H9 (cell line): Measurements from ENCODE around the gene PLSCR4. TPM values are rescaled to one million over a fixed set of nuclear protein-coding genes. Genes with fewer than 3 reads are reported as not detected.

Experiments
- DNase-seq: peaks from one replicate; pipeline ENCODE4 v3.0.0-alpha.2; 2017
- H2AFZ ChIP-seq: one replicate; pipeline ENCODE4 v1.6.1; 2013; ENCODE audit warnings: mild to moderate bottlenecking, low read length, control low read depth, moderate library complexity
- H2AK5ac ChIP-seq: 2 replicates; pipeline ENCODE4 v1.6.1; 2013; ENCODE audit warnings: low read length, control low read depth, mixed read lengths; ENCODE audit not compliant: insufficient read length
- H2BK120ac ChIP-seq: one replicate; pipeline ENCODE4 v1.6.1; 2013; ENCODE audit warnings: low read depth, mild to moderate bottlenecking, low read length, control low read depth, inconsistent platforms; ENCODE audit not compliant: poor library complexity, severe bottlenecking
- H2BK12ac ChIP-seq: 2 replicates; pipeline ENCODE4 v1.6.1; 2013; ENCODE audit warnings: low read length, control low read depth, mixed read lengths, low read depth; ENCODE audit not compliant: insufficient read length
- H2BK15ac ChIP-seq: 2 replicates; pipeline ENCODE4 v1.6.1; 2013; ENCODE audit warnings: low read depth, low read length, control low read depth
- H2BK20ac ChIP-seq: one replicate; pipeline ENCODE4 v1.6.1; 2013; ENCODE audit warnings: low read depth, mild to moderate bottlenecking, low read length, control low read depth, inconsistent platforms; ENCODE audit not compliant: poor library complexity, severe bottlenecking
- H2BK5ac ChIP-seq: 2 replicates; pipeline ENCODE4 v1.6.1; 2013; ENCODE audit warnings: low read length, control low read depth, mixed read lengths; ENCODE audit not compliant: insufficient read length
- H3K14ac ChIP-seq: 2 replicates; pipeline ENCODE4 v1.6.1; 2013; ENCODE audit warnings: low read length, control low read depth; ENCODE audit not compliant: insufficient read depth
- H3K18ac ChIP-seq: 2 replicates; pipeline ENCODE4 v1.6.1; 2013; ENCODE audit warnings: low read depth, mild to moderate bottlenecking, mixed read lengths, low read length, control low read depth; ENCODE audit not compliant: insufficient read length
- H3K23ac ChIP-seq: 2 replicates; pipeline ENCODE4 v1.6.1; 2013; ENCODE audit warnings: low read length, control low read depth, mixed read lengths, low read depth; ENCODE audit not compliant: insufficient read length
- H3K23me2 ChIP-seq: 2 replicates; pipeline ENCODE4 v1.6.1; 2013; ENCODE audit warnings: low read depth, mild to moderate bottlenecking, mixed read lengths, low read length, control low read depth; ENCODE audit not compliant: insufficient read length, poor library complexity, severe bottlenecking
- H3K27ac ChIP-seq: 2 replicates; pipeline ENCODE4 v1.5.1; 2013; ENCODE audit warnings: low read length, control low read depth, mixed read lengths, low read depth; ENCODE audit not compliant: insufficient read length
- H3K27me3 ChIP-seq: 2 replicates; pipeline ENCODE4 v1.6.1; 2013; ENCODE audit warnings: low read length, control low read depth, inconsistent platforms; ENCODE audit not compliant: insufficient read depth
- H3K4ac ChIP-seq: 2 replicates; pipeline ENCODE4 v1.6.1; 2013; ENCODE audit warnings: low read depth, mild to moderate bottlenecking, control low read depth, inconsistent platforms, low read length, moderate library complexity
- H3K4me1 ChIP-seq: 2 replicates; pipeline ENCODE4 v1.6.1; 2013; ENCODE audit warnings: low read length, control low read depth, inconsistent platforms; ENCODE audit not compliant: insufficient read depth
- H3K4me2 ChIP-seq: 2 replicates; pipeline ENCODE4 v1.6.1; 2013; ENCODE audit warnings: low read length, control low read depth, mixed read lengths; ENCODE audit not compliant: insufficient read length, insufficient read depth
- H3K56ac ChIP-seq: 2 replicates; pipeline ENCODE4 v1.6.1; 2013; ENCODE audit warnings: low read depth, mild to moderate bottlenecking, mixed read lengths, low read length, control low read depth; ENCODE audit not compliant: insufficient read length
- H3K79me1 ChIP-seq: 2 replicates; pipeline ENCODE4 v1.6.1; 2013; ENCODE audit warnings: low read depth, mild to moderate bottlenecking, moderate library complexity, low read length, control low read depth, inconsistent platforms; ENCODE audit not compliant: insufficient read depth, poor library complexity, severe bottlenecking
- H3K79me2 ChIP-seq: 2 replicates; pipeline ENCODE4 v1.6.1; 2013; ENCODE audit warnings: low read length, control low read depth, inconsistent platforms; ENCODE audit not compliant: insufficient read depth
- H3K9ac ChIP-seq: 2 replicates; pipeline ENCODE4 v1.6.1; 2013; ENCODE audit warnings: low read length, control low read depth, mixed read lengths; ENCODE audit not compliant: insufficient read length; ENCODE audit errors: extremely low read depth
- H3K9me3 ChIP-seq: one replicate; pipeline ENCODE4 v1.6.1; 2013; ENCODE audit warnings: low read depth, low read length, inconsistent platforms; ENCODE audit not compliant: control insufficient read depth
- H3T11ph ChIP-seq: one replicate; pipeline ENCODE4 v1.6.1; 2013; ENCODE audit warnings: mild to moderate bottlenecking, low read length, control low read depth, inconsistent platforms
- H4K20me1 ChIP-seq: one replicate; pipeline ENCODE4 v1.6.1; 2013; ENCODE audit not compliant: control insufficient read depth, insufficient read length, insufficient read depth
- H4K5ac ChIP-seq: 2 replicates; pipeline ENCODE4 v1.6.1; 2013; ENCODE audit warnings: low read depth, mild to moderate bottlenecking, mixed read lengths, low read length, control low read depth; ENCODE audit not compliant: insufficient read length
- H4K8ac ChIP-seq: replicated peaks from 2 replicates; pipeline ENCODE4 v1.6.1; 2013; ENCODE audit warnings: low read length, control low read depth, mixed read lengths, low read depth; ENCODE audit not compliant: insufficient read length
- H4K91ac ChIP-seq: 2 replicates; pipeline ENCODE4 v1.6.1; 2013; ENCODE audit warnings: low read depth, mild to moderate bottlenecking, moderate library complexity, mixed read lengths, low read length, control low read depth; ENCODE audit not compliant: insufficient read length
- H3K27ac Mint-ChIP-seq, 3 experiments: 2 replicates in 2 of 3; 3 replicates in 1 of 3; pipeline ENCODE4 v1.8.0; 2020 to 2021; ENCODE audit warnings: mixed read lengths in 3 of 3, mild to moderate bottlenecking in 1 of 3, moderate library complexity in 1 of 3
- H3K27me3 Mint-ChIP-seq: 2 replicates; pipeline ENCODE4 v1.8.0; 2021; ENCODE audit warnings: low read depth, mild to moderate bottlenecking, moderate library complexity, mixed read lengths
- H3K36me3 Mint-ChIP-seq, 3 experiments: 2 replicates in 2 of 3; 3 replicates in 1 of 3; pipeline ENCODE4 v1.8.0; 2020 to 2021; ENCODE audit warnings: low read depth in 3 of 3, mixed read lengths in 3 of 3; ENCODE audit not compliant: insufficient read depth in 1 of 3
- H3K4me1 Mint-ChIP-seq, 2 experiments: 2 replicates each; pipeline ENCODE4 v1.8.0; 2020; ENCODE audit warnings: mixed read lengths in 2 of 2
- H3K4me3 Mint-ChIP-seq, 2 experiments: 2 replicates in 1 of 2; 3 replicates in 1 of 2; pipeline ENCODE4 v1.8.0; 2020 to 2021; ENCODE audit warnings: mild to moderate bottlenecking in 2 of 2, mixed read lengths in 2 of 2, moderate library complexity in 1 of 2
- H3K9me3 Mint-ChIP-seq, 2 experiments: 2 replicates in 1 of 2; 3 replicates in 1 of 2; pipeline ENCODE4 v1.8.0; 2020; ENCODE audit warnings: mild to moderate bottlenecking in 2 of 2, mixed read lengths in 2 of 2, moderate library complexity in 1 of 2
- WGBS: extraction: QIAGEN DNeasy Blood & Tissue Kit; methylation state at CpG from one replicate; pipeline ENCODE4 v1.1.7; 2013; ENCODE audit warnings: missing lambda C conversion rate, low lambda C conversion rate, mixed read lengths; ENCODE audit not compliant: insufficient read length; ENCODE audit errors: extremely low coverage; 5-methylcytosine and 5-hydroxymethylcytosine counted together
- total RNA-seq: library from RNA; stranded (reverse); gene quantifications from 2 replicates; pipeline ENCODE4 v1.2.1, GENCODE V29; 2021
- TF ChIP-seq, protein P1 (sequence below): fragments of 200-600 bp; sonication (generic); conservative IDR thresholded peaks from 3 replicates; pipeline ENCODE4 v1.8.0; 2021; ENCODE audit warnings: antibody characterized with exemption, mild to moderate bottlenecking

The PLSCR4 gene
- total RNA-seq, 1 experiment from 2014 or later, result 1.2 TPM

- H3K9ac ChIP-seq, result no peak overlapping the region
- no peak overlapping the region for H4K5ac ChIP-seq
- no CpG with 5 or more reads among the region's 2 CpGs for WGBS
- H3K79me2 ChIP-seq, result no peaks in the 10 kb centered on the region
- no peak overlapping the region for H3K27ac Mint-ChIP-seq
- H2AK5ac ChIP-seq, result no peak overlapping the region
- H3K18ac ChIP-seq, result no peak overlapping the region
- no peak overlapping the region for H2AFZ ChIP-seq
- no peaks in the 10 kb centered on the region for H3K27me3 ChIP-seq
- no peaks in the 10 kb centered on the region for H3K79me1 ChIP-seq
- H3K36me3 Mint-ChIP-seq, result no peaks in the 10 kb centered on the region
- no peak overlapping the region for H3T11ph ChIP-seq
- no peak overlapping the region for H2BK20ac ChIP-seq
- H3K4ac ChIP-seq, result no peak overlapping the region
- no peaks in the 10 kb centered on the region for H4K20me1 ChIP-seq
- no peak overlapping the region for H3K14ac ChIP-seq
- no peak overlapping the region for H3K56ac ChIP-seq
- no peak overlapping the region for H2BK15ac ChIP-seq
- H3K23me2 ChIP-seq, result no peaks in the 10 kb centered on the region
- no peak overlapping the region for H2BK12ac ChIP-seq
- H2BK120ac ChIP-seq, result no peak overlapping the region
- H3K4me2 ChIP-seq, result no peak overlapping the region
- no peak overlapping the region for H3K4me3 Mint-ChIP-seq
- H4K91ac ChIP-seq, result no peak overlapping the region
- H3K9me3 Mint-ChIP-seq, result no peaks in the 10 kb centered on the region
- H3K23ac ChIP-seq, result no peak overlapping the region
- no peaks in the 10 kb centered on the region for H3K4me1 ChIP-seq
- H4K8ac ChIP-seq, result no peak overlapping the region
- TF ChIP-seq, protein P1, sequence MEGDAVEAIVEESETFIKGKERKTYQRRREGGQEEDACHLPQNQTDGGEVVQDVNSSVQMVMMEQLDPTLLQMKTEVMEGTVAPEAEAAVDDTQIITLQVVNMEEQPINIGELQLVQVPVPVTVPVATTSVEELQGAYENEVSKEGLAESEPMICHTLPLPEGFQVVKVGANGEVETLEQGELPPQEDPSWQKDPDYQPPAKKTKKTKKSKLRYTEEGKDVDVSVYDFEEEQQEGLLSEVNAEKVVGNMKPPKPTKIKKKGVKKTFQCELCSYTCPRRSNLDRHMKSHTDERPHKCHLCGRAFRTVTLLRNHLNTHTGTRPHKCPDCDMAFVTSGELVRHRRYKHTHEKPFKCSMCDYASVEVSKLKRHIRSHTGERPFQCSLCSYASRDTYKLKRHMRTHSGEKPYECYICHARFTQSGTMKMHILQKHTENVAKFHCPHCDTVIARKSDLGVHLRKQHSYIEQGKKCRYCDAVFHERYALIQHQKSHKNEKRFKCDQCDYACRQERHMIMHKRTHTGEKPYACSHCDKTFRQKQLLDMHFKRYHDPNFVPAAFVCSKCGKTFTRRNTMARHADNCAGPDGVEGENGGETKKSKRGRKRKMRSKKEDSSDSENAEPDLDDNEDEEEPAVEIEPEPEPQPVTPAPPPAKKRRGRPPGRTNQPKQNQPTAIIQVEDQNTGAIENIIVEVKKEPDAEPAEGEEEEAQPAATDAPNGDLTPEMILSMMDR, result no peak
- H3K4me1 Mint-ChIP-seq, result peaks cover 5% of the 10 kb centered on the region in 2 experiments; a peak in 3 of 4 replicates
- no peaks in the 10 kb centered on the region for H3K9me3 ChIP-seq
- H3K27me3 Mint-ChIP-seq, result no peaks in the 10 kb centered on the region
- no peak for DNase-seq
- H3K27ac ChIP-seq, result no peak overlapping the region
- no peak overlapping the region for H2BK5ac ChIP-seq
These were observed 28.1 kb upstream of the PLSCR4 start for GRCh38 chr3:146279013-146279412.
